ENCODE results near the gene AHNAK2.
"Not testable (repeated sequence)": the region's sequence is repeated elsewhere in the genome, so short reads cannot be mapped to it uniquely, and the experiment has no call there.

The AHNAK2 gene

GRCh38 chr14:104977681-104978653 lies at the start of gene AHNAK2:
Gene AHNAK2 (minus strand): TSS chr14:104978374. CDS start chr14:104978237, 137 bp downstream.
- peak in 1 of 3 experiments; percentile 35 for DNase-seq (ENCODE audit: low read depth in 2 of 3, low spot score in 2 of 3)

DNA sequence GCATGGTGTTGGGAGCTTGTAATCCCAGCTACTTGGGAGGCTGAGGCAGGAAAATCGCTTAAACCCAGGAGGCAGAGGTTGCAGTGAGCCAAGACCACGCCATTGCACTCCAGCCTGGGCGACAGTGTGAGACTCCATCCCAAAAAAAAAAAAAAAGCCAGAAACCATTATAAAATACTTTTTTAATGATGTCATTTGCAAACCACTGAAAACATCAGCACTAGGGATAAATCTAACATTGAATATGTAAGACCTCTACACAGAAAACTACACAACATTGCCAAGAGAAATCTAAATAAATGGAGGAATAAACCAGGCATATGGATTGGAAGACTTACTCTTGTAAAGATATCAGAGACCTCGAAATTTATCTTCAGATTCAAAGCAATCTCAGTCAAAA lies 49.5 kb upstream of the AHNAK2 start:
- not testable (repeated sequence) for DNase-seq (ENCODE audit: low read depth in 2 of 3, low spot score in 2 of 3)

DNA sequence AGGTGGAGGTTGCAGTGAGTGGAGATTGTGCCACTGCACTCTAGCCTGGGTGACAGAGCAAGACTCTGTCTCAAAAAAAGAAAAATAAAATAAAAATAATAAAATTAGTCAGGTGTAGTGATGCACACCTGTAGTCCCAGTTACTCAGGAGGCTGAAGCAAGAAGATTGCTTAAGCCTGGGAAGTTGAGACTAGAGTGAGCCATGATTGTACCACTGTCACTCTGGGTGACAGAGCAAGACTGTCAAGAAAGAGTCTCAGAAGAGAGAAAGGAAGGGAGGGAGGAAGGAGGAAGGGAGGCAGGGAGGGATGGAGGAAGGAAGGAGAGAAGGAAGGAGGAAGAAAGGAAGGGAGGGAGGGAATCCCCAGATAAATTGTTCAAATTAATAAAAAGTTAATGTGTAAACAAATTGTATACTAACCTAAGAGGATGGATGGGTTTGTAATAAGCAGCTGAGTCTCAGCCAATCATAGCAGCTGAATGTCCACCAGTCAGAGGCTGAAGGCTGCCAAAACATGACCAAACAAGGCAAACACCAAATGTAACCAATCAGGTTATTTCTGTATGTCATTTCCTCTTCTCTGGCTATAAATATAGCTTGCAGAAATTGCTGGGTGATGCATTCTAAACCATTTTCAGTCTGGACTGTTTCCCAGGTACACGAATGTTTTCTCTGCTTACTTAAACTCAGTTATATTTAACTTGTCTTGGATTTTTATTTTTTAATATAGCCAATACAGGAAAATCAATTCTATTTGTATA lies 48.8 kb upstream of the AHNAK2 start:
- no peak for DNase-seq (ENCODE audit: low read depth in 2 of 3, low spot score in 2 of 3)

GRCh38 chr14:105026033-105026785 lies 48.0 kb upstream of the AHNAK2 start:
- DNase-seq (ENCODE audit: low read depth in 2 of 3, low spot score in 2 of 3): no peak

GRCh38 chr14:105025429-105025828 lies 47.3 kb upstream of the AHNAK2 start:
- DNase-seq (ENCODE audit: low read depth in 2 of 3, low spot score in 2 of 3): no peak

- DNase-seq (ENCODE audit: low read depth in 2 of 3, low spot score in 2 of 3): no peak
These were observed 45.8 kb upstream of the AHNAK2 start for GRCh38 chr14:105023791-105024480.

DNA sequence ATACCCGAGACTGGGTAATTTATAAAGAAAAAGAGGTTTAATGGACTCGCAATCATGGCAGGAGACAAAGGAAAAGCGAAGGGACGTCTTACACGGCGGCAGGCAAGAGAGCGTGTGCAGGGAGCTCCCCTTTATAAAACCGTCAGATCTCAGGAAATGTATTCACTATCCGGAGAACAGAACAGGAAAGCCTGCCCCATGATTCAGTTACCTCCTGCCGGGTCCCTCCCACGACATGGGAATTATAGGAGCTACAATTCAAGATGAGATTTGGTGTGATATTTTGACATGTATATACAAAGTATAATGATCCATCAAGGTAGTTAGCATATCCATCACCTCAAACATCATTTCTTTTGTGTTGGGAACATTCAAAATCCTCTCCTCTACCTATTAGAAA lies 45.0 kb upstream of the AHNAK2 start:
- DNase-seq (ENCODE audit: low read depth in 2 of 3, low spot score in 2 of 3): no peak

GRCh38 chr14:105022276-105022670 lies 44.1 kb upstream of the AHNAK2 start:
- no peak for DNase-seq (ENCODE audit: low read depth in 2 of 3, low spot score in 2 of 3)

DNA sequence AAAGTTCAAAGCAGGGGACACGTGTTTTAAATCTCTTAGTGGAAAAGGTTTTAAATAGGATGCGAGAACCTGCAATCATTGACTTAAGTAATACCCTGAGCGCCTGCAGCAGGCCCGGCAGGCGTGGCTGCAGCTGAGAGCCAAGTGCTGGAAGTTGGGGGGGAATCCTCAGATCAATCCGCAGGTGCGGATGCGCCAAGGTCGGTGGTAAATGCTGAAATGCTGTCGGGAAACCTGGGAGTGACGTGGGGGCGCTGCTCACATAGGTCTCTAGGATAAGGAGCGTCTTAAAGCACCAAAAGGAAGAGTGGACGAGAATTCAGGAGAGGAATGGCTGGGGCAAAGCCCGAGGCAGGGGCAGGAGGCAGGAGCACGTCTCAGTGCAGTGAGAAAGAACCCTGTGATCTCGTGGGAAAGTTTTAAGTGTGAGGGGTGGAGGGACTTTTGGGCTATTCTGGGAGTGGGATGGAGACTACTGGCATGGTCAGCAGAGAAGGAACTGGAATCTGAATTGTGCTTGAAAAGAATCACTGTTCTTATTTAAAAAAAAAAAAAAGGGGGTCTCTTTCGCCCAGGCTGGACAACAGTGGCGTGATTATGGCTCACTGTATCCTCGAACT lies 43.6 kb upstream of the AHNAK2 start:
- no peak for DNase-seq (ENCODE audit: low read depth in 2 of 3, low spot score in 2 of 3)

- DNase-seq (ENCODE audit: low read depth in 2 of 3, low spot score in 2 of 3): peak; percentile 96 to 97 (median 96)
These were observed 42.9 kb upstream of the AHNAK2 start, which contains the start of gene CDCA4 for GRCh38 chr14:105020815-105021655. Gene CDCA4 (minus strand): TSS chr14:105021083. CDS start chr14:105011929, 9,154 bp downstream.

DNA sequence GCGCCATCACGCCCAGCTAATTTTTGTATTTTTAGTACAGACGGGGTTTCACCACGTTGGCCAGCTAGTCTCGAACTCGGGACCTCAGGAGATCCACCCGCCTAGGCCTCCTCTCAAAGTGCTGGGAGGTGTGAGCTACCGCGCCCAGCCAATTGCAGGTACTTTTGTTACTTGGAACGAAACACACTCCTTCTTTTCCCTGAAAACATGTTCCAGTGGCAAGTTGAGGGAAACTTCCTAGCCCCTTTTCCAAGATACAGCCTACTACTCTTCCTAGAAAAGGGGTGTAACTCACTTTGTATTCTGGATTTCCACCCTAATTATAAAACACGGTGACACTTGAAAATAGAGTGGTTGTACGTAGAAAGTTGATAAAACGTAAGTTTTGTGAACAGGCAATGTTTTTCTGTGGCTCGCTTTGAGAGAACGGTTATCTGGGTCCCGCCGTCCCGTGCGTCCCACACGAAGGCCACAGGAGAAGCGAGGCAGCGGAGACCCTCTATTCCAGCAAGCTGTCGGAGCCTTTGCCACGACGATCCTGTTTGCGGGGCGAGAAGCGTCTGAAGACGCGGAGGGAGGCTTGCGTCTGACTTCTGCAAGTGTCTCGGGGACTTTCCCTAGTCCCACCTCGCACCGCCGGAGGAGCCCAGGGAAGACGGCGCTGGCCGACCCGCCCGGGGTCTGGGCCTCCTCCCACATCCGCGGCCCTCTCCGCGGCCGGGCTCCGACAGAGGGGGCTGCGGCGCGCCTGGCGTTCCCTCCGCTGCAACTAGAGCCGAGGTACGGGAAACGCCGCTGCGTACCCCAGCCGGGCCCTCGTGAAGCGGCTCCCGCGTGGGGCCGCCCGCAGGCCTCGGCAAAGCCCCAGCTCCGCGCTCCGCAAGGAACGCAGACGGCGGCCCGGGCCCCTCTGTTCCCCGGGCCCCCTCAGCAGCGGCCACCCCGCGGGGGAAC lies 42.0 kb upstream of the AHNAK2 start:
- DNase-seq (ENCODE audit: low read depth in 2 of 3, low spot score in 2 of 3): peak; percentile 34 to 45 (median 45)

DNA sequence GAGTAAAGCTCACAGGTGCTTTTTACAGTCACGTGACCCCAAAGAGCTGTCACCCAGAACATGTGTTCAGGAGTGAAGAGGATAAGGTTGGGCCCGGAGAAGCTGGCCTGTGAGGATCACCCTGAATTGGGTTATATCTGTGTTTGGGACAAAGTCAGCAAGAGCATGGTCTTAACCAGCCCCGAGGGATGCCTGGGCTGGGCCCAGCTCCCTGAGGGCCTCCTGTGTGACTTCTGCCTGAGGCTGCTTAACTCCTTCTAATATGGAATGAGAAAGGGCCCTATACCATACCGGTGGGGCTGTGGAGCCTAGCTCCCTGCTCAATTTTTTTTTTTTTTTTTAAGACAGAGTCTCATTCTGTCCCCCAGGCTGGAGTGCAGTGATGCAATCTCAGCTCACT lies 40.2 kb upstream of the AHNAK2 start:
- DNase-seq (ENCODE audit: low read depth in 2 of 3, low spot score in 2 of 3): no peak

- DNase-seq (ENCODE audit: low read depth in 2 of 3, low spot score in 2 of 3): no peak
These were observed 37.7 kb upstream of the AHNAK2 start for GRCh38 chr14:105015905-105016304.

DNA sequence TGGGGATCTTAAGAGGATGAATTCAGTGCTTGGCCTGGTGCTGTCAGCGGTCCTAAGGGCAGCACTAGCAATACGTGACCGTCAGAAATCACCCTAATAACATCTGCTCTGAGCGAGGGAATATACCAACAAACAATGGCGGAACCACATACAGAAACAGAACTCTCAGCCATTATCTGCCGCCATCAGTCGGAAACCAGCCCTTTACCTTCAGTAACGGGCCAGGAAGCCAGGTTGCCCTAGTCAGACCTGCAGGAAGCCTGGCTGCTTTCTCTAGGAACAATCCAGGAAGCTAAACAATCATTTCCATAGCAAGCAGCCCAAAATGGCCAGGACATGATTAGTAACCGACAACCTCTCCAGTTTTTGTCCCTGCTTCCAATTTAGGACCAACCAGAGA lies 37.1 kb upstream of the AHNAK2 start:
- no peak for DNase-seq (ENCODE audit: low read depth in 2 of 3, low spot score in 2 of 3)

DNA sequence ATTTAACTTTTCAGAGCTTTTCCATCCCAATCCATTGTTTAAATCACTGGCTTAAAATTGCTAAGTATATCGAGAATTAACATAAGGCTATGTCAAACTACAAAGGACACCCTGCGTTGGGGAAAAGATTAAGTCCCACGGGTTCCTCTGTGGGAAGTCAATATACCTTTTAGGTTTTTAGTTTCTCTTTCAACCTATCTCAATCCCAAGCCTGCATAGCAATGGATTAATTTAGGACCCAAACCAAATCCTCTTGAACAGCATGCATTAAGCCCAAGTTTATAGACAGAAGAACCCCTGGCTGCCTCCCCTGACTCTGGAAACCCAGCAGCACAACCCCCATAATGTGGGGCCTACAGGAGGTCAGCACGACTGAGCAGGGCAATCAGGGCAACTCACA lies 36.5 kb upstream of the AHNAK2 start:
- no peak for DNase-seq (ENCODE audit: low read depth in 2 of 3, low spot score in 2 of 3)

GRCh38 chr14:105014032-105014431 lies 35.9 kb upstream of the AHNAK2 start:
- no peak for DNase-seq (ENCODE audit: low read depth in 2 of 3, low spot score in 2 of 3)

- no peak for DNase-seq (ENCODE audit: low read depth in 2 of 3, low spot score in 2 of 3)
These were observed 35.1 kb upstream of the AHNAK2 start for GRCh38 chr14:105013150-105013785.

Data from activated CD8-positive, alpha-beta memory T cell treated with anti-CD3 and anti-CD28 coated beads for 48 hours (primary cell).